Medulla oblongata (tissue), 1 donor: Measurements from ENCODE around the gene TFR2.

Experiments
- DNase-seq: peaks from one replicate; pipeline ENCODE4 v3.0.0-alpha.2; 2015; ENCODE audit errors: extremely low spot score

Gene TFR2

DNA sequence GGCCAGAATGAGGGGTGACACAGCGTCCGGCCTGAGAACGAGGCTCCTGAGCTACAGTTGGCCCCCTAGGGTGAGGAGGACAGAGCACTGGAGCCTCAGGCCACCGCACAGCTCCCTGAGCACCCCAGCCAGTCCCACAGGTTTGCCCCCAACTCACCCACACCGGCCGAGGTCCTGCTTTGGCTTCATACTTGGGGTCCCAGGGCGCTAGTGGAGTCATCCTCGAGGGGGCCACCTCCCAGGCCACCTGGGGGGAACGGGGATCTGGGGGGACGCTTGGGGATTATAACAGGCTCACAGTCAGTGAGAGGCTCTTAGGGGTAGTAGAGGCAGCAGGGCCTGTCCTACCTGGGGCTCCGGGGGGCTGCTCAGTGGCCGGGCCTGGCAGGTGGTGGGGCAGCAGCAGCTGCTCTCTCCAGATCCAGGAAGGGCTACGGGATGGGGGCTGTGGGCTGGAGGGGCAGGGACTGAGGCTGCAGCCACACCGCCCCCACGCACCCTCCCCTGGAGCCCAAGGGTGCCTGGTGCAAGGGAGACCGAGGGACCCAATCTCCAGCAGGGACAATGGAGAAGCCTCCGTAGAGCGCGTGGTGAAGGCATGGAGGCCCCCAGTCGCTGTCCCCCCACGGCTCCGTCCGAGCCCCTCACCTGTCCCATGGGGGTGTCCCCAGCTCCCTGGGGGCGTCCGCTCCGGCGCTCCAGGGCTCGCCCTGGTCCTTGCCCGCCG is 68.2 kb downstream of the TFR2 start:
- no peak for DNase-seq

DNA sequence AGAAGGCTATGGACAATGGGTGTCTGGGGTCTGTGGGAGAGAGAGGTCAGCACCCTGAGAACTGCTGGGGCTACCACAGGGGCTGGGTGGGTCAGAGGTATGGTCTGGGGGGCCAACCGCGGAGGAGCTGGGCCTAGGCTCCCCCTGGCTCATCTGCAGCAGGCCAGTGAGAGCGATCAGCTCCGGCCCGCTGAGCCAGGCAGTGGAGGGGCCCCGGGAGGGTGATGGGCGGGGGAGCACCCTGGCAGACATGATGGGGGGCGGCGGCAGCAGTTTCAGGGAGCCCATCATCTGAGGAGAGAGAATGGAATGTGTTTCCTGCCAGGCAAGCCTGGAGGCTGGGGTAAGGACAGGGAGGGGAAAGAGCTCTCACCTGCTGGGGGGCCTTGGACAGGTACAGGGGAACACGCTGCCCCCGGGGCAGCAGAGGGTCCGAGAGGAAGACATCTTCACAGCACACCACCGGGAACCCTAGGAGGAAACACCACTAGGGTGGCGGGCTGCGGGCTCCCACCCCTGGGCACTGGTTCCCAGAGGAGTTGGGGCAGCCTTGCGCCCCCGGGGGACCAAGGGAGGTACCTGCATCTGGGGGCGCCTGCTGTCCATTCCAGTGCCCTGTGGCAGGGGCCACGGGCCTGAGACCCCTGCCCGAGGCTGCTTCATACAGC is 68.9 kb downstream of the TFR2 start:
- DNase-seq: no peak

DNA sequence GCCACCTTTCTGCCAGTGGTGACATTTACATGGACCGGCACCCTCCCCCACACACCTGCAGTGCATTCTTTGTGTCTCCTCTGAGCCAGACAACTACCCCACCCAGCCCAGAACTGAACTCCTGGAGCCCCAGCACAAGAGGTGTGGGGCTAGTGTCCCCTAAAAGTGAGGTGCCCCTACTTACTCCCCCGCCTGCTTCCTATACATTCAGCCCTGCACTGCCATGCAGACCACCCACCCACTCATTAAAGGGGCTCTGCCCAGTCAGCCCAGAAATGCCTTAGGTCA is 69.6 kb downstream of the TFR2 start:
- no peak for DNase-seq

GRCh38 chr7:100570954-100571828 is 70.2 kb downstream of the TFR2 start:
- DNase-seq: no peak
